ENCODE data around the gene ADCK2.
"Not testable (repeated sequence)": the region's sequence is repeated elsewhere in the genome, so short reads cannot be mapped to it uniquely, and the experiment has no call there.

Gene ADCK2

DNA sequence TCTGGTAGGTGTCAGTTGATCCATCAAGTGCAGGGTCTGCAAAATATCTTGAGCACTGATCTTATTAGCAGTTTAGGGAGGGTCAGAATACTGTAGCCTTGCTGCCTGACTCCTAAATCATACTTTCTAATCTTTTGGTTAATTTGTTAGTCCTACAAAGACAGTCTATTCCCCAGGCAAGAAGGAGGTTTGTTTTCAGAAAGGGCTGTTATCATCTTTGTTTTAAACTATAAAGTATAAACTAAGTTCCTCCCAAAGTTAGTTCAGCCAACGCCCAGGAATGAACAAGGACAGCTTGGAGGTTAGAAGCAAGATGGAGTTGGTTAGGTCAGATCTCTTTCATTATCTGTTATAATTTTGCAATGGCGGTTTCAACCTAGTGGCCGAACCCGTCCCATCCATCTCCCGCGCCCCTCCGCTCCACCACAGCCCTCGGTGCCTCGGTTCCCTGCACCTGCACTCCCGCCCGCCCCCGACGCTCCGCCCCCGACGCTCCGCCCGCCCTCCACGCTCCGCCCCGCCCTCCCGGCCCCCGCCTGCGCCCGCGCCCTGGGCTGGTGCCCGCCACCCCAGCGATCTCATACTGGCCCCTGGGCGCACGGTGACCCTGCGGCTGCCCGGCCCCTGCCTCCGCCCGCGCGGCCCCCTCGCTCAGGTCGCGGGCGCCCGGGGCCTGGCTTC lies at the start of gene ADCK2:
Gene ADCK2 (plus strand): TSS at position 564 of the 681 bp plus-strand sequence. CDS start 386 bp downstream, outside the sequence.
- DNase-seq (ENCODE audit: low read depth), result peak; percentile 76
- Histone ChIP-seq H3K36me3 (ENCODE audit: control insufficient read depth, insufficient read depth, low read length, severe bottlenecking) (peaks cover 6% of the 10 kb centered on the region), H3K9ac (ENCODE audit: low read length) (peak within 1 kb of the TSS; percentile 87), H3K27me3 (replicated peaks; ENCODE audit: control insufficient read depth, insufficient read depth, low read length) (no peaks in the 10 kb centered on the region), H3K4me1 (ENCODE audit: control insufficient read depth, insufficient read depth, low read length) (peaks cover 24% of the 10 kb centered on the region), H3K4me3 (ENCODE audit: low read length) (peak within 1 kb of the TSS; percentile 84), H3K9me3 (ENCODE audit: control insufficient read depth, low read length) (no peaks in the 10 kb centered on the region)

GRCh38 chr7:140623980-140624379 lies 48.8 kb upstream of the ADCK2 start:
- Histone ChIP-seq H3K4me1 (ENCODE audit: control insufficient read depth, insufficient read depth, low read length) (peaks cover 55% of the 10 kb centered on the region), H3K9ac (ENCODE audit: low read length) (no peak overlapping the region), H3K36me3 (ENCODE audit: control insufficient read depth, insufficient read depth, low read length, severe bottlenecking) (no peaks in the 10 kb centered on the region), H3K27me3 (replicated peaks; ENCODE audit: control insufficient read depth, insufficient read depth, low read length) (no peaks in the 10 kb centered on the region), H3K9me3 (ENCODE audit: control insufficient read depth, low read length) (no peaks in the 10 kb centered on the region), H3K4me3 (ENCODE audit: low read length) (no peak overlapping the region)
- no peak for DNase-seq (ENCODE audit: low read depth)

DNA sequence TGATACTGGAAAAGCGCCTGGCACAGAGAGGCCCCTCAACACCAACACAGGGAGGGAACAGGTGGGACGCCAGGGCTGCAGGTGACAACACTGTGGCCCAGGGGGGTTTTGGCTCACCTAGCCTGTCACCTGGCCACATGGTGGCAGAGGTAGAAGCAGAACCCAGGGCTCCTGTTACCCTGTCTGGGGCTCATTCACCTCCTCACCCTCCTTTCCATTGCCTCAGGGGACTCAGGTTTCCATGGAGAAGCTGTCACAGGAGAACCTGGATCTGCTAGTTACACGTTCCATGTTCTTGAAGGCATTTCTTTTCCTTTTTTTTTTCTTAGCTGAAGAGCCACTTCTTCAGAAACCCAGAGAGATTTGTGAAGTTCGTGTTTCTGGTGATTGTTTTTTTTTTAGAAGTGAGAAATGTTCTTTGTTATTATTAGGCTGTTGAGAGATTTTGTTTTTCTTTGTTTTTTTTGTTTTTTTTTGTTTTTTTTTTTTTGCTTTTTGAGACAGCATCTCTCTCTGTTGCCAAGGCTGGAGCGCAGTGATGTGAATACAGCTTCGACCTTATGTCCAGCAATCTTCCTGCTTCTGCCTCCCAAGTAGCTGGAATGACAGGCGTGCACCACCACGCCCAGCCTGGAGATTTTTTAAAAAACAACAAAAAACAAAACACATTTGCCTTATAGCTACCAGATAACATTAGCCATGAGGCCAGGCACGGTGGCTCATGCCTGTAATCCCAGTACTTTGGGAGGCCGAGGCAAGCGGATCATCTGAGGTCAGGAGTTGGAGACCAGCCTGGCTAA lies 48.2 kb upstream of the ADCK2 start:
- DNase-seq (ENCODE audit: low read depth), result no peak
- Histone ChIP-seq H3K36me3 (ENCODE audit: control insufficient read depth, insufficient read depth, low read length, severe bottlenecking) (no peaks in the 10 kb centered on the region), H3K4me3 (ENCODE audit: low read length) (no peak overlapping the region), H3K9me3 (ENCODE audit: control insufficient read depth, low read length) (no peaks in the 10 kb centered on the region), H3K9ac (ENCODE audit: low read length) (peak overlapping the region; percentile 12), H3K4me1 (ENCODE audit: control insufficient read depth, insufficient read depth, low read length) (peaks cover 55% of the 10 kb centered on the region), H3K27me3 (replicated peaks; ENCODE audit: control insufficient read depth, insufficient read depth, low read length) (no peaks in the 10 kb centered on the region)

DNA sequence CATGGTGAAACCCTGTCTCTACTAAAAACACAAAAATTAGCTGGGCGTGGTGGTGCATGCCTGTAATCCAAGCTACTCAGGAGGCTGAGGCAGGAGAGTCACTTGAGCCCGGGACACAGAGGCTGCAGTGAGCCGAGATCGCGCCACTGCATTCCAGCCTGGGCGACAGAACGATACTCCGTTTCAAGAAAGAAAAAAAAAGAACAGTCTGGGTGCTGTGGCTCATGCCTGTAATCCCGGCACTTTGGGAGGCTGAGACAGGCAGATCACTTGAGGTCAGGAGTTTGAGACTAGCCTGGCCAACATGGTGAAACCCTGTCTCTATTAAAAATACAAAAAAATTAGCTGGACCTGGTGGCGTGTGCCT lies 47.6 kb upstream of the ADCK2 start:
- not testable (repeated sequence) for H3K9ac ChIP-seq (ENCODE audit: low read length); DNase-seq (ENCODE audit: low read depth); H3K9me3 ChIP-seq (ENCODE audit: control insufficient read depth, low read length); H3K27me3 ChIP-seq (replicated peaks; ENCODE audit: control insufficient read depth, insufficient read depth, low read length); H3K36me3 ChIP-seq (ENCODE audit: control insufficient read depth, insufficient read depth, low read length, severe bottlenecking); H3K4me3 ChIP-seq (ENCODE audit: low read length)
- peaks cover 55% of the 10 kb centered on the region for H3K4me1 ChIP-seq (ENCODE audit: control insufficient read depth, insufficient read depth, low read length)

DNA sequence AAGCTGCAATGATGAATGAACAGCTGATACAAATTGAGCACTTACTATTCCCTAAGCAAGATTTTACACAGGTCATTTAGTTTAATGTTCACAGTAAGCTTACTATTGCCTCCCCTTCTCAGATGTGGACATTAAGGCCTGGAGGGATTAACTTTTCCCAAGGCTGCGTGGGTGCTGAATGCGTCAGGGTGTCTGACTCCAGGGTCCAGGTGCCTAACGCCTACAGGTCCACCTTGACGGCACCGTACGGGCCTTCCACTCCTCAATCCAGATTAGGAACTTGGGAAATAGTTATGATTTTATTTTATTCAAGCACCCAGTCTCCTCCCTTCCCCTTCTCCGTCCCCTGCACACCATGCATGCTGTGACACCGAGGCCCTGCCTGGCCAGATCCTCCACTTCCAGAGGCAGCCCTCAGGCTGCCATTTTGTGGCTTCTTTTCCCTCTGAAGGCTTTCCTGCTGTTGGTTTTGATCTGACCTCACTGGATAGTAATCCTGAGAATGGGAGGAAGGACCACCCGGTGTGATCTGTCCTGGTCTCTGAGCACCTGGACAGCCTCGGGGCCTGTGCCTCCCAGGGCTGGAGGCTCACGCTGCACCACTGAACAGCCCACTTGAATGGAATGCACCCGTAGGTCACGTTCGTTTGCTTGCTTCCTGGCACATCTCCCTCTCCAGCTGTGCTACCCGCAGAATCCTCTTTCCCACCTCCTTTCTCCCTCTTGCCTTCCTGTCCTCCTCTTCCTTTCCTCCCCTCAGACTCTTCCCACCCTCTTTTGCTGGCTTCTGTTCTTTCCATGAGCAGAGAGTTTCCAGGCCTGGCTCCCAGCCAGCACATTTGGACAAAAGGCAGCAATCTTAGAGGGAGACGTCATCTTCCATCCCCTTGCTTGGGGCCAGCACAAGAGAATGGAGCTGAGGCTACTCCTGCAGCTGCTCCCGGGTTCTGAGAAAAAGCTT lies 46.6 kb upstream of the ADCK2 start:
- peak overlapping the region; percentile 69 for H3K9ac ChIP-seq (ENCODE audit: low read length)
- DNase-seq (ENCODE audit: low read depth), result peak; percentile 94
- H3K9me3 ChIP-seq (ENCODE audit: control insufficient read depth, low read length), result no peaks in the 10 kb centered on the region
- H3K4me1 ChIP-seq (ENCODE audit: control insufficient read depth, insufficient read depth, low read length), result peaks cover 57% of the 10 kb centered on the region
- H3K36me3 ChIP-seq (ENCODE audit: control insufficient read depth, insufficient read depth, low read length, severe bottlenecking), result no peaks in the 10 kb centered on the region
- peak overlapping the region; percentile 13 for H3K4me3 ChIP-seq (ENCODE audit: low read length)
- H3K27me3 ChIP-seq (replicated peaks; ENCODE audit: control insufficient read depth, insufficient read depth, low read length), result no peaks in the 10 kb centered on the region

GRCh38 chr7:140631021-140631420 lies 41.7 kb upstream of the ADCK2 start:
- Histone ChIP-seq H3K4me3 (ENCODE audit: low read length) (no peak overlapping the region), H3K4me1 (ENCODE audit: control insufficient read depth, insufficient read depth, low read length) (peaks cover 57% of the 10 kb centered on the region), H3K9ac (ENCODE audit: low read length) (no peak overlapping the region), H3K27me3 (replicated peaks; ENCODE audit: control insufficient read depth, insufficient read depth, low read length) (no peaks in the 10 kb centered on the region), H3K9me3 (ENCODE audit: control insufficient read depth, low read length) (no peaks in the 10 kb centered on the region), H3K36me3 (ENCODE audit: control insufficient read depth, insufficient read depth, low read length, severe bottlenecking) (no peaks in the 10 kb centered on the region)
- DNase-seq (ENCODE audit: low read depth), result no peak

DNA sequence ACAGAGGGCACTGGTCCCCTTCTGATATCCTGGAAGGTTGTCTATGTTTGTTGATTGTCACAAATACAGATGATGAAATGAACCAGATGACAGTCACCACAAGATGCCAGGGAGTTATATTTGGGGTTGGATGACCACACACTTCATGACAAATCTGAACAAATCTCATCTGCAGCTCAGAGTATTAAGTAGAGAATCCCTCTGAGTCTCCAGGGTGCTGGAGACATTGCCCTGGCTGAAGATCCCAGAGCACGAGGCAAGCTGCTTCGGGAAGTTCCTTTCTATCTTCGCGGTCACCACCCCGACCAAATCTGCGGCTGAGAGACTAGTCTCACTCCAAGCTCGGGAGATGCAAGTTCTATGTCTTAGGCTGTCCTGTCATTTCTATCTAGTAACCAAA lies 41.1 kb upstream of the ADCK2 start:
- Histone ChIP-seq H3K9me3 (ENCODE audit: control insufficient read depth, low read length) (no peaks in the 10 kb centered on the region), H3K27me3 (replicated peaks; ENCODE audit: control insufficient read depth, insufficient read depth, low read length) (no peaks in the 10 kb centered on the region)
- no peak for DNase-seq (ENCODE audit: low read depth)

GRCh38 chr7:140635345-140635744 lies 37.4 kb upstream of the ADCK2 start:
- Histone ChIP-seq H3K27me3 (replicated peaks; ENCODE audit: control insufficient read depth, insufficient read depth, low read length) (no peaks in the 10 kb centered on the region), H3K4me3 (ENCODE audit: low read length) (no peak overlapping the region), H3K9me3 (ENCODE audit: control insufficient read depth, low read length) (no peaks in the 10 kb centered on the region), H3K36me3 (ENCODE audit: control insufficient read depth, insufficient read depth, low read length, severe bottlenecking) (no peaks in the 10 kb centered on the region), H3K9ac (ENCODE audit: low read length) (peak overlapping the region; percentile 36), H3K4me1 (ENCODE audit: control insufficient read depth, insufficient read depth, low read length) (peaks cover 60% of the 10 kb centered on the region)
- no peak for DNase-seq (ENCODE audit: low read depth)

More for the DNA sequence above, 41.1 kb upstream of the ADCK2 start:
- H3K4me3 ChIP-seq (ENCODE audit: low read length), result peak overlapping the region; percentile 6
- H3K9ac ChIP-seq (ENCODE audit: low read length), result peak overlapping the region; percentile 54
- H3K36me3 ChIP-seq (ENCODE audit: control insufficient read depth, insufficient read depth, low read length, severe bottlenecking), result no peaks in the 10 kb centered on the region
- H3K4me1 ChIP-seq (ENCODE audit: control insufficient read depth, insufficient read depth, low read length), result peaks cover 54% of the 10 kb centered on the region

GRCh38 chr7:140635816-140636215 lies 36.9 kb upstream of the ADCK2 start:
- H3K27me3 ChIP-seq (replicated peaks; ENCODE audit: control insufficient read depth, insufficient read depth, low read length), result no peaks in the 10 kb centered on the region
- H3K4me3 ChIP-seq (ENCODE audit: low read length), result no peak overlapping the region
- peak overlapping the region; percentile 36 for H3K9ac ChIP-seq (ENCODE audit: low read length)
- H3K9me3 ChIP-seq (ENCODE audit: control insufficient read depth, low read length), result no peaks in the 10 kb centered on the region
- DNase-seq (ENCODE audit: low read depth), result no peak
- H3K36me3 ChIP-seq (ENCODE audit: control insufficient read depth, insufficient read depth, low read length, severe bottlenecking), result no peaks in the 10 kb centered on the region
- peaks cover 59% of the 10 kb centered on the region for H3K4me1 ChIP-seq (ENCODE audit: control insufficient read depth, insufficient read depth, low read length)

- no peaks in the 10 kb centered on the region for H3K27me3 ChIP-seq (replicated peaks; ENCODE audit: control insufficient read depth, insufficient read depth, low read length)
- H3K9me3 ChIP-seq (ENCODE audit: control insufficient read depth, low read length), result no peaks in the 10 kb centered on the region
- H3K36me3 ChIP-seq (ENCODE audit: control insufficient read depth, insufficient read depth, low read length, severe bottlenecking), result no peaks in the 10 kb centered on the region
- H3K4me3 ChIP-seq (ENCODE audit: low read length), result peak overlapping the region; percentile 46
- H3K9ac ChIP-seq (ENCODE audit: low read length), result peak overlapping the region; percentile 78
- DNase-seq (ENCODE audit: low read depth), result no peak
- peaks cover 46% of the 10 kb centered on the region for H3K4me1 ChIP-seq (ENCODE audit: control insufficient read depth, insufficient read depth, low read length)
Observed at GRCh38 chr7:140637400-140637799, 35.3 kb upstream of the ADCK2 start.

Measured in adipocyte (in vitro differentiated cells).